Measurements from ENCODE around the gene MUCL1.

- no peak for TF ChIP-seq TCF12 (IDR thresholded peaks at IDR 0.05; ENCODE audit: low read depth)
- TF ChIP-seq, protein P1, sequence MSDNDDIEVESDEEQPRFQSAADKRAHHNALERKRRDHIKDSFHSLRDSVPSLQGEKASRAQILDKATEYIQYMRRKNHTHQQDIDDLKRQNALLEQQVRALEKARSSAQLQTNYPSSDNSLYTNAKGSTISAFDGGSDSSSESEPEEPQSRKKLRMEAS (IDR thresholded peaks at IDR 0.05), result no peak
- TF ChIP-seq ZBTB7A (IDR thresholded peaks at IDR 0.05; ENCODE audit: low read depth), result no peak
- TF ChIP-seq, protein P2, sequence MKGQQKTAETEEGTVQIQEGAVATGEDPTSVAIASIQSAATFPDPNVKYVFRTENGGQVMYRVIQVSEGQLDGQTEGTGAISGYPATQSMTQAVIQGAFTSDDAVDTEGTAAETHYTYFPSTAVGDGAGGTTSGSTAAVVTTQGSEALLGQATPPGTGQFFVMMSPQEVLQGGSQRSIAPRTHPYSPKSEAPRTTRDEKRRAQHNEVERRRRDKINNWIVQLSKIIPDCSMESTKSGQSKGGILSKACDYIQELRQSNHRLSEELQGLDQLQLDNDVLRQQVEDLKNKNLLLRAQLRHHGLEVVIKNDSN (IDR thresholded peaks at IDR 0.05), result no peak
Measured at GRCh38 chr12:54829511-54829910, 24.8 kb upstream of the MUCL1 start.
